Activated B cell treated with CpG ODN at 0.5 μM for 24 hours (primary cell): ENCODE measurements around the gene PXYLP1. TPM values are rescaled to one million over a fixed set of nuclear protein-coding genes. Genes with fewer than 3 reads are reported as not detected.

Experiments used
- ATAC-seq: fragments of 200-7000 bp; cut with Tn5 transposase; one replicate; pipeline ENCODE4 v1.10.0; 2021; ENCODE audit warnings: low read depth, mild to moderate bottlenecking, moderate library complexity
- CTCF ChIA-PET: fragments of 350-600 bp; sonication (Branson Sonifier 250); formaldehyde crosslinking; loops from one replicate; lab custom pipeline; 2021; ENCODE audit warnings: antibody characterized with exemption; lab: Charles Lee
- POLR2A ChIA-PET: fragments of 350-600 bp; sonication (Branson Sonifier 250); formaldehyde crosslinking; loops from one replicate; lab custom pipeline; 2021; ENCODE audit warnings: antibody characterized with exemption; lab: Charles Lee
- DNase-seq: peaks from one replicate; pipeline ENCODE4 v3.0.0; 2022
- H3K27ac Mint-ChIP-seq: one replicate; pipeline ENCODE4 v1.8.0; 2020; ENCODE audit warnings: mixed read lengths
- H3K27me3 Mint-ChIP-seq: one replicate; pipeline ENCODE4 v1.8.0; 2021; ENCODE audit warnings: mixed read lengths
- H3K36me3 Mint-ChIP-seq: one replicate; pipeline ENCODE4 v1.8.0; 2021; ENCODE audit warnings: low read depth, mixed read lengths
- H3K4me1 Mint-ChIP-seq: one replicate; pipeline ENCODE4 v1.8.0; 2021; ENCODE audit warnings: mixed read lengths
- H3K4me3 Mint-ChIP-seq: one replicate; pipeline ENCODE4 v1.8.0; 2020; ENCODE audit warnings: mild to moderate bottlenecking, mixed read lengths
- H3K9me3 Mint-ChIP-seq: one replicate; pipeline ENCODE4 v1.8.0; 2020; ENCODE audit warnings: mixed read lengths
- intact Hi-C: fragments of 100-400 bp; cut with micrococcal nuclease; formaldehyde crosslinking; loops from one replicate; pipeline ENCODE4 v1.15.1; 2024
- total RNA-seq: library from RNA; stranded (reverse); gene quantifications from 2 replicates; pipeline ENCODE4 v1.2.3, GENCODE V29; 2022
- TF ChIP-seq, protein P1 (sequence below): fragments of 200-600 bp; IDR thresholded peaks from one replicate; pipeline ENCODE4 v1.8.0; 2022; ENCODE audit warnings: antibody characterized with exemption, mild to moderate bottlenecking

PXYLP1 gene
- total RNA-seq, 1 donor from 2014 or later = 2.7 TPM

DNA sequence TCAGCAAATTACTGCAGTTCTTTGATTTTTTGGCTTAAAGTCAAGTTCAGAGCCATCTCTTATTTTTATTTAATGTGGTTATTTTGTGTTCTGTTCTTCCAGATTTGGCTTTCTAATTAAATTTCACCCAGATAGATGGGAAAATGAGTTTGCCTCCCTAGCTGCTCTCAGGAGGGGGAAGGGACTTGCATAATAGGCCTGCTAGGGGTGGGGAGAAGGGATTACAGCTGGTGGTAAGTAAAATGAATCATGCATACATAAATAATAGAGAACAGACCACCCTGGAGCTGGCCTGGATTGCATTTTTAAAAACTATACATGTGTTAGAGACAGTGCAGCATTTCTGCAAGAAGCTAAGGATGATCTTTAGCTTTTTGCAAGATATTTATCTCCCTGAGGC lies 3.9 kb upstream of the PXYLP1 start:
- no peak for ATAC-seq
- Mint-ChIP-seq H3K9me3 (peaks cover 3% of the 10 kb centered on the region), H3K4me3 (no peak overlapping the region), H3K27ac (no peak overlapping the region), H3K4me1 (peaks cover 16% of the 10 kb centered on the region), H3K36me3 (peaks cover 2% of the 10 kb centered on the region), H3K27me3 (peaks cover 10% of the 10 kb centered on the region)
- intact Hi-C loops = no loop called here
- DNase-seq = no peak
- POLR2A ChIA-PET = no interaction called here
- CTCF ChIA-PET = no interaction called here
- TF ChIP-seq, protein P1, sequence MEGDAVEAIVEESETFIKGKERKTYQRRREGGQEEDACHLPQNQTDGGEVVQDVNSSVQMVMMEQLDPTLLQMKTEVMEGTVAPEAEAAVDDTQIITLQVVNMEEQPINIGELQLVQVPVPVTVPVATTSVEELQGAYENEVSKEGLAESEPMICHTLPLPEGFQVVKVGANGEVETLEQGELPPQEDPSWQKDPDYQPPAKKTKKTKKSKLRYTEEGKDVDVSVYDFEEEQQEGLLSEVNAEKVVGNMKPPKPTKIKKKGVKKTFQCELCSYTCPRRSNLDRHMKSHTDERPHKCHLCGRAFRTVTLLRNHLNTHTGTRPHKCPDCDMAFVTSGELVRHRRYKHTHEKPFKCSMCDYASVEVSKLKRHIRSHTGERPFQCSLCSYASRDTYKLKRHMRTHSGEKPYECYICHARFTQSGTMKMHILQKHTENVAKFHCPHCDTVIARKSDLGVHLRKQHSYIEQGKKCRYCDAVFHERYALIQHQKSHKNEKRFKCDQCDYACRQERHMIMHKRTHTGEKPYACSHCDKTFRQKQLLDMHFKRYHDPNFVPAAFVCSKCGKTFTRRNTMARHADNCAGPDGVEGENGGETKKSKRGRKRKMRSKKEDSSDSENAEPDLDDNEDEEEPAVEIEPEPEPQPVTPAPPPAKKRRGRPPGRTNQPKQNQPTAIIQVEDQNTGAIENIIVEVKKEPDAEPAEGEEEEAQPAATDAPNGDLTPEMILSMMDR = no peak

DNA sequence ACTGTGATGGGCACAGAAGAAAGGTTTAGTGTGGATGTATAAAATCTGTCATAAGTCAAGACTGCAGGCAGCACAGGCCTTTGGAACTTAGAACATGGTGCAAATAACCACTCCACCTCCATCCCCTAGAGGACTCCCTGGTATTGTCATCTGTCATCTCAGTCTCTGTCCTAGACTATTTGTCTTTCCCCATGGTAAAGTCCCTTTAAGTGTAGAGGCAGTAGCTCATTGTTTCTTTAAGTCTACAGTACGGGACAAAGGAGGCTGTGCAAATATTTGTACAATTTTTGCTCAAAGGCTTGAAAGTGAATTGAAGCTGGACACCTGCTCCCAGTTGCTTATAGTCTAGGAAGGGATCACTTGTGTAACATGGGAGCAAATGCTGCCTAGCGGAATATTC lies 3.2 kb upstream of the PXYLP1 start:
- H3K27me3 Mint-ChIP-seq = peaks cover 9% of the 10 kb centered on the region
- ChIA-PET POLR2A (no interaction called here), CTCF (no interaction called here)
- intact Hi-C loops = no loop called here
- peaks cover 1% of the 10 kb centered on the region for H3K9me3 Mint-ChIP-seq
- H3K36me3 Mint-ChIP-seq = peaks cover 2% of the 10 kb centered on the region
- H3K4me3 Mint-ChIP-seq = no peak overlapping the region
- no peak overlapping the region for H3K27ac Mint-ChIP-seq
- TF ChIP-seq, protein P1 = no peak
- H3K4me1 Mint-ChIP-seq = peaks cover 16% of the 10 kb centered on the region
- ATAC-seq (no peak), DNase-seq (no peak)

DNA sequence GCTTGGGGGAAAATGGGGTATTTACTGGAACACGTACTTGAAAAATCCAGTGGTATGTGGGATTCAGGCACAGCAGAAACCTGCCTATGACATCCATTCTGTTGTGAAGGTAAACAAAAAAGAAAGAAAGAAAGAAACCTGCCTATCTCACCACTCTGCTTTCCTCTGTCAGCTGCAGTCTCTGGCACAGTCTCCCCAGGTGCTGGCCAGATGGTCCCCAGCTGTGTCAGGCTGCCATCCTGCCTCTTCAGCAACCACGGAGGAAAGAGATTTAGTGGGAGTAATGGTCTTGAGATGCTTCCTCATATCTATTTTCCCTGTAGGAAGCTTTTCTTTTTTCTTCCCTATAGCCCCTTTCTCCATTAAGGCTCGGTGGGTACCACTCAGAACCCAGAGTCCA lies 2.5 kb upstream of the PXYLP1 start:
- no peak for DNase-seq
- H3K9me3 Mint-ChIP-seq = no peaks in the 10 kb centered on the region
- H3K27me3 Mint-ChIP-seq = peaks cover 6% of the 10 kb centered on the region
- peaks cover 16% of the 10 kb centered on the region for H3K4me1 Mint-ChIP-seq
- H3K36me3 Mint-ChIP-seq = peaks cover 2% of the 10 kb centered on the region
- no peak for ATAC-seq
- no peak overlapping the region for H3K27ac Mint-ChIP-seq
- TF ChIP-seq, protein P1 = no peak
- ChIA-PET CTCF (no interaction called here), POLR2A (interaction anchor here (0.7 kb wide), 1 partner anchor 80 kb away, joined by 3 read pairs; no protein-coding TSS in a partner anchor)
- intact Hi-C loops = no loop called here
- no peak overlapping the region for H3K4me3 Mint-ChIP-seq

DNA sequence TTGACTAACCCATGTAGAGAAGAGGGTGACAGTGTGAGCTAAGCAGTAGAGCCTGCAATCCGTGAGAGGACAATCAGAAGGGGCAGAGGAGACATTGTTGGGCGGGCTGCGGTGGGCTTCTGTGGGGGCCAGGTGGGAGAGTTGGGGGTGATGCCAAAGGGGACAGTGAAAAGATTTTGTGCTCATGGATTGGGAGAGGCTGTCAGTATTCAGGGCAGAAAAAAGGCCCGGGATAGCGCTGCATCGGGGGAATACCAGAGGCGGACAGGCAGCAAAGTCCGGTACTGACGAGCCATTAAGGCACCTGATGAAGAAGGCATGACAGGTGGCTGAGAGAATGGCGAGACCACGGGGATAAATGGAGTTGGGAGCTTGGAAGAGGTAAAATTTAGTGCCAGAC lies 1.3 kb upstream of the PXYLP1 start:
- no peak for ATAC-seq
- POLR2A ChIA-PET = interaction anchor here (0.6 to 2.2 kb wide), 3 partner anchors 81 to 329 kb away, joined by 3 to 8 read pairs (median 4); partner anchors contain the start of gene RASA2

More for the DNA sequence above, 1.3 kb upstream of the PXYLP1 start:
- Mint-ChIP-seq H3K9me3 (no peaks in the 10 kb centered on the region), H3K4me1 (peaks cover 16% of the 10 kb centered on the region), H3K27me3 (no peaks in the 10 kb centered on the region), H3K4me3 (peak overlapping the region; percentile 93), H3K27ac (peak overlapping the region; percentile 94), H3K36me3 (peaks cover 2% of the 10 kb centered on the region)
- intact Hi-C loops = loop anchor here (2.0 to 10.0 kb wide), 3 partner anchors 332 to 645 kb away; partner anchors contain the start of genes ATP1B3 and RNF7
- CTCF ChIA-PET = interaction anchor here (1.0 to 1.7 kb wide), 2 partner anchors 130 to 230 kb away, joined by 3 to 4 read pairs; no protein-coding TSS in a partner anchor
- DNase-seq = no peak
- TF ChIP-seq, protein P1 = no peak
